NCI-H774 (cell line): Measurements from ENCODE around the gene SOBP.

Experiments
- DNase-seq: peaks from one replicate; lab custom pipeline; 2025; lab: John Stamatoyannopoulos, UW

Gene SOBP

DNA sequence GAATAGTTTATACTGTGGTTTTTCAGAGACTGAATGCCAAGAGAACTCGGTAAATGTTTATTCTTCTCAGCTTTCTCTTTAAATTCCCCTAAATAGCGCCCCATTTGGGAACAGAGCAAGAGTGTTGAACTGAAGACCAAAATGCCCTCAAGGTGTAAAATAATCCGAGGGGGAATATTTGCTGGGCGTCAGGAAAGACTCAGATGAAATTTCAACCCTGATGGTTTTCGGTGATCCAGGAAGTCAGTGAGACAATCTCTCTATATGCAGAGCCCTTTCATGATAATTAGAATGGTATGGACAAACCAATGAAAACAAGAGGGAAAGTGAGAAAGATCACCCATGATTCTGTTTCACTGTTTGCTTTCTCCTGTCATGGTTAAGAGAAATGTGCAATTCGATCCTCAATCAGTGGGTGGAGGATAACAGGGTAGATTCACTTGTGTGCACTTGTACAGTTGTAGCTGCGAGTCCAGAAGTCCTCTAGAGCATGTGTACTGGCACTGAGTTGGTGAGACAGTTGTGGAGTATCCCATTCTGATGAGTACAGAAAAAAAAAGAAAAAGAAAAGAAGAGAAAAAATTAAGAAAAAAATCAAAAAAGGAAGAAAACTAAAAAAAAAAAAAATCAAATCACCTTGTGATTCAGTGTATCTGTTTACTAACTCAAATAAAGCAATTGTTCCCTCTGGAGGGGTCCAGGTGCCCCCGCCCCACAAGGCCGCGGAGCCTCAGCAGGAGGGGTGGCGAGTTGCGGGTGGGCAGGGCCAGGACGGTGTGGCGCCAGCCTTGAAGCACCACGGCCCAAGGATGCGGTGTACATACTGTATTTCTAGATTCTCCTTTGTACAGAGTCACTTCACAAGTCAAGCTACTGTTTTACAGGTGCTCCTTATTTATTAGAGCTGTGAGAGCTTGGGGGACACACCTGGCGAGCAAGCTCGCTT lies 169.3 kb downstream of the SOBP start:
- no peak for DNase-seq

GRCh38 chr6:107660839-107661238 lies 170.9 kb downstream of the SOBP start:
- no peak for DNase-seq

- DNase-seq, result no peak
Observed at GRCh38 chr6:107661291-107661690, 171.4 kb downstream of the SOBP start.

DNA sequence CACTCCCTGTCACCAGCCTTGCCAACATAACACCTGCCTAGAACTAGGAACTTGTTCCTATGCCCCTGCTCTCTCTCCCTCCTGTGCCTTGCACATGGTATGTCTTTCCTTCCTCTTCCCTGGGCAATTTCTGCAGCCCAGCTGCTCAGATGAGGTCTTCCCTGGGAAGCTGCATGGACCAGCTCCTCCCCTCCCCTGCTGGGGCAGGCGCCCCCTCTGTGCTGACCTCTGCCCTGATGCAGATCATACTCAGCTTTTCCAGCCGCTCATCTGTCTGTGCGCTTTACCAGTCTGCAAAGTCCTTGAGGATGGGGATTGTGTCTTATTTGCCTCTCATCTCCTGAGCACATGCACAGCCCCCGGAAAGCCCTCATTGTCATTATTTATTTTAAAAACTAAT lies 172.4 kb downstream of the SOBP start:
- no peak for DNase-seq

DNA sequence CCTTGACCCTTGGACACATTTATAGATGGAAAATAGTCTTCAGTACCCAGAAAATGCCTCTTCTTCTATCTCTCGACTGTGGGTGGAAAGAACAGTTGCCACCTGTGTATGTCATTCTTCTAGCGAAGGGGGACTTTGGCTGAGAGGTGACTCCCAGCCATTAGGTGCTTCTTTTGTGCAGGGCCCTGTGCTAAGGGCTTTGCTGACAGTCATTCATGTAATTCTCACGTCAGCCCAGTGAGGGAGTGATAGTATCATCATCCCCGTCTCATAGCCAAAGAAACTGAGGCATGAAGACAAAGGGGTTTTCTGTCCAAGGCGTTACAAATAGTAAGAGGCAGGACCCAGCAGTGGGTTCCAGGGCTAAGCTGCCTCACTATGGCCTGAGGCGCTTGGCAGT lies 173.4 kb downstream of the SOBP start:
- no peak for DNase-seq

GRCh38 chr6:107665382-107665781 lies 175.5 kb downstream of the SOBP start:
- DNase-seq, result no peak

DNA sequence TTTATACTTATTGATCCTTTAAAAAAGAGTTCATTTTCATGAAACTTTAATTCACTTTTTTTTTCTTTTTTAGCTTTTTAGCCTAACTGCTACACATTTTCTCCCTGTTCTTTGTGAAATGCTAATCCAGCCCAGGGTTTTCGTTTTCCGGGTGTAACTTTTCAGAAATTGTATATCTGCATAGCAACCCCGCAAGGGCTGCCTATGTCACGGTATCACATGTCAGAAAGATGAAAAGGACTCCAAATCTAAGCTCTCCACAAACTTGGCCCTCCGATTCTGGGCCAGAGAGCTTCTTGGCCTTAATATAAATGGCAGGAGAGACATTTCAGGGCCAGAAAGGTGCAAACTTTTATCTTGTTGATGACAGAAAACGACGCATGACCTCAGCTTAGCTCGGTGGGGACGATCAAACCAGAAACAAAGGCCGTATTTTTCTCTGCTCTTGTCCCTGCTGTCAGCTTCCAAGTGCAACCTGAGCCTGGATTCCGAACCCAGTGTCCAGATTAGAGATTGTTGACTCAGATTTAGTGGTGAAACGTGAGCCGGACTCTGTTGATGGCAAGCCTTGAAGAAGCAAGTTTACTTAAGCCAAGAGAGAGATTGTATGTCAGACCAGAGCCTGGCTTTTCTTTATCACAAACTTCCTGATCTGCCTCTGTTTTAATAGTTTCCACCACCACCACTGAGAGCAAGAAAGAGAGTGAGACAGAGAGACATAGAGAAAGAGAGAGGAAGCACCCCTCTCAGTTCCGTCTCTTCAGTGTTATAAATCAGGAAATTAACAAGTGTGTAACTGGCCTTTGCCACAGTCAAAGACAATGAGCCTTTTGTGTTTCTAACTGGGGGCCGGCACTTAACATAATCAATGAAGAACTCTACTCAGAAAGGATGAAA lies 176.4 kb downstream of the SOBP start:
- no peak for DNase-seq

- DNase-seq, result no peak
Observed at GRCh38 chr6:107666981-107667601, 177.2 kb downstream of the SOBP start.

- DNase-seq, result no peak
Observed at GRCh38 chr6:107667790-107668189, 177.9 kb downstream of the SOBP start.

DNA sequence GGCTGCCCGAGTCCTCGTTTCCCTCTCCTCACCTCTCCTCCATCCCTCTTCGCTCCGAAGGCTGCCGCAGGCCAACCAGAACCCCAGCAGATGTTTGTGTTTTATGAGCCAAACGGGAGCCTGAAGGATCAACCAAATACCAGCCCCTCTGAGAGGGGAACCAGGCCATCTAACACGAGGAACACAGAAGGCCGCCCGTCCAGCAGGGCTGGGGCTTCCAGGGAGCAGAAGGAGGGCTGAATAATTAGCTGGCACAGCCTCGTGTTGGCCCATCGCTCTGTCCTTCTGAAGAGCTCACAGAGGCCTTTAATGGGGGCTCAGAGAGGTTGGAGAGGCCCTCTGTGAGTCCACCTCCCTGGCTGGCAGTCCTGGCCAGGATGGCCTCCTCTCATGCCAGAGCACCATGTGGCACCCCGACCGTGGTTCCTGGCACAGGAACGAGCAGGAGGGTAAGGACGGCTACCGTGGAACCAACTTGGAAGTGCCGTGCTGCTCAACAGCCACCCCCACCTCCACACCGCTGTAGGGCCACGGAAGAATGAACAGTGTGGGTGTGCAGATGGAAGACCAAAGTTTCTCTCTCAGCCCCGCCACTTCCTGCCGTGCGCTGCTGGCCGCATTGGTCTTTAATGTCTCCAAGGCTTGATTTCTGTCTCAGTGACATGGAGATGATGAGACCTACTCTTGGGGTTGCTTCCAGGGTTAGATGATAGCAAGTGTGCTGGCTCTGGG lies 179.0 kb downstream of the SOBP start:
- DNase-seq, result no peak

DNA sequence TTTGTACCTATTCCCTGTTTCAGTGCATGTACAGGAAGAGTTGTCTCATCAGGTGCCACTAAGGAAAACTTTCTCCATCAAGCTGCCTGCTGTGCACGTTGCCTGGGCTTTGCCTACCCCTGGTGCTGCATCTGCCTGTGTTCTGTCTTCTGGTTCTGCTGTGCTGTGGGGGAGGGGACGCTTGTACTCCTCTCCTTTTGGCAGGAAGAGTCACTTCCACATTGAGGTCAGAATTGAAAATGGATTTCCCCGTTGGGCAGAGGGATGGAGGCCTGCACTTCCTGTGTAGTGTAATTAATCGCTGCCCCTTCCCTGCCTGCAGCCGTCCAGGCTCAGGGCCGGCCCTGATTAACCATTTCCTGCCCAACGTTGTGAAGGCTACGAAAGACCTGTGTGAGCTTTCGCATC lies 180.9 kb downstream of the SOBP start:
- peak; percentile 36 for DNase-seq

GRCh38 chr6:107673076-107673494 lies 183.2 kb downstream of the SOBP start:
- no peak for DNase-seq

- DNase-seq, result peak; percentile 92
Observed at GRCh38 chr6:107674995-107675738, 185.2 kb downstream of the SOBP start.

- DNase-seq, result no peak
Observed at GRCh38 chr6:107676042-107676441, 186.1 kb downstream of the SOBP start.

DNA sequence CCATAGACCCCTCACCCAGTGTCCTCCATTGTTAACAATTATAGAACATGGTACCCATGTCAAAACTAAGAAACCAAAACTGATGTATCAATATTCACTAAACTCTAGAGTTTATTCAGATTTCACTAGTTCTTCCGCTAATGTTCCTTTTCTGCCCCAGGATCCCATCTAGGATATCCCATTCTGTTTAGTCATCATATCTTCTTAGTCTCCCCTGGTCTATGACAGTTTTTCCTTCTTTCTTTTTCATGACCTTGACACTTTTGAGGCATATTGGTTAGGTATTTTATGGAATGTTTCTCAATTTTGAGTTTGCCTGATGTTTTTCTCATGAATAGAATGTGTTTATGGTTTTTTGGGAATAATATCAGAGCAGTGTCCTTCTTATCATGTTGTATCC lies 187.5 kb downstream of the SOBP start:
- DNase-seq, result no peak

DNA sequence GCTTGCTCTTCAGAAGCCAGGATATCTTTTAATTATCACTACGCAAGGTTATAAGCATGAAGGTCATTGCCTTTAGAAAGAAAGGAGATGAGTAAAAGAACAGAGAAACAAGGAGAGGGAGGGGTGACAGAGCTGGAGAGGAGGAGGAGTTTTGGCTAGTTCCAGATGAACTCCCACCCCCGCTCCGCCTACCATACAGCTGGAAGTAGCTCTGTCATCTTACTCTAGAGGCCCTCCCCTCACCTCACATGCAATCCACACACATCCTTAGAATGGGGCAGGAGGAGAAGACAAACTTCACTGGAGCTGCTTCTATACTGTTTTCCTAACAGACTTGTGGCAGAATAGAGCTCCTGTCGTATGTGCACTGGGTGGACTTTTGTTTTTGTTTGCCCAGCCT lies 189.5 kb downstream of the SOBP start:
- no peak for DNase-seq

DNA sequence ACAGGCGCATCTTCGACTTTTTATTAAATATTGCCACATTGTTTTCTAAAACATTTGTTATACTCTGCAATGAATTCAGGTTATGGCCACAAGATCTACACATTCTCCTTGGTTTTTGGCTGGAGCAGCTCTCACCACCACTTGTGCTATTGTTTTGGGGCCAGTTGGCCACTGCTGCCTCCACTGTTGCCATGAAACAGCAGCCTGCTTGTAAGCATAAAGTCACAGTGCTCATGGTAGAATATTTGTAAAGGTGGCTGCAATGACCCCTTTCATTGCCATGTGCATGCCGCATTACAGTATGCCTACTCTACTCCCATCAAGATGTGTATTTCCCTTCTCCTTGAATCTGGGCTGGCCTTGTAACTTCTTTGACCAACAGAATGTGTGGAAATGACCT lies 192.8 kb downstream of the SOBP start:
- DNase-seq, result no peak

DNA sequence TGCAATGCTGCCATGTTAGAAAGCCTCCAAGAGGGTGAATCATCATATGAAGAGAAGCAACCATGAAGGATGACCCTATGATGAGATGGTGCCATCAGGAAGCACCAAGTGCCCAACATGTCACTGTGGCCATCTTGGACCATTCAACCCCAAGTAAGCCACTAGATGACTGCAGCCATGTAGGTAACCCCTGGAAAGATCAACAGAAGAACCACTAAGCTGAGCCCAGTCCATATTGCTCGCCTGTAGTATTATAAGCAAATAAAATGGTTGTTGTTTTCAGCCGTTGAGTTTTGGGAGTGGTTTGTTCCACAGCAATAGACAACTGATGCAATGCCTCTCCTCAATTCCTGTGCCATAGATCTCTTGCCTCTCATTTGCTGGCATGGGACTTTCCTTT lies 193.3 kb downstream of the SOBP start:
- no peak for DNase-seq

DNA sequence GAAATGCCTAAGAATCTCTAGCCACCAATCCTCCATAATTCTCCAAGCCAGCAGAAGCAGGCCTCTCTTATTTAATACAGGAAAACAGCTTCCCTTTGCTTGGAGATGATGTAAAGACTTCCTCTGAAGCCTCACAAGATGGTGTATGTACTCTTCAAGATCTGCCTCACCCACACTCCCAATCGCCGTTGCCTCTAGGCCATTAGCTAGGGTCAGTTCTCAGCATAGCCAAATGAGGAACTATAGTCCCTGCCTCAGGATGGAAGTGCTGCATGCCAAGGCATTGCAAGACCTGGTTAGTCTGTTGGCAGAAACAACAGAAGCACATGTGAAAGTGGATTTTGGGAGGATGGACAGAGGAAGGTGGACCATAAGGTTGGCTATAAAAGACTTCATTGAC lies 195.1 kb downstream of the SOBP start:
- DNase-seq, result no peak

- DNase-seq, result no peak
Observed at GRCh38 chr6:107689190-107689589, 199.3 kb downstream of the SOBP start.
